GM03348 (cell line): ENCODE data around the gene DEFB110.

Source experiments
- DNase-seq: peaks from one replicate; pipeline ENCODE4 v3.0.0; 2012; ENCODE audit warnings: low spot score

The DEFB110 gene

GRCh38 chr6:50021894-50022293, at the start of gene DEFB110:
Gene DEFB110 (minus strand): TSS chr6:50021994. CDS start chr6:50021935, 59 bp downstream.
- DNase-seq = no peak

GRCh38 chr6:50070101-50070500, 48.3 kb upstream of the DEFB110 start:
- no peak for DNase-seq

GRCh38 chr6:50062051-50062450, 40.3 kb upstream of the DEFB110 start:
- DNase-seq = no peak

- no peak for DNase-seq
These were observed 34.4 kb upstream of the DEFB110 start for GRCh38 chr6:50056242-50056641.

GRCh38 chr6:50049829-50050228, 28.0 kb upstream of the DEFB110 start, which contains the start of gene DEFB112:
Gene DEFB112 (minus strand): TSS chr6:50049929. CDS start chr6:50049869, 60 bp downstream.
- DNase-seq = no peak

GRCh38 chr6:50047026-50047425, 25.2 kb upstream of the DEFB110 start:
- DNase-seq = no peak

- DNase-seq = peak; percentile 5
These were observed 9.2 kb upstream of the DEFB110 start for GRCh38 chr6:50030777-50031562.

GRCh38 chr6:50030350-50030749, 8.6 kb upstream of the DEFB110 start:
- no peak for DNase-seq

GRCh38 chr6:50025258-50025657, 3.5 kb upstream of the DEFB110 start:
- DNase-seq = no peak

GRCh38 chr6:50007819-50008218, 14.0 kb downstream of the DEFB110 start:
- peak; percentile 6 for DNase-seq

- DNase-seq = no peak
These were observed 18.7 kb downstream of the DEFB110 start for GRCh38 chr6:50003139-50003538.

- DNase-seq = no peak
These were observed 26.5 kb downstream of the DEFB110 start for GRCh38 chr6:49995278-49995677.

GRCh38 chr6:49988900-49989299, 32.9 kb downstream of the DEFB110 start:
- DNase-seq = no peak

- DNase-seq = no peak
These were observed 34.0 kb downstream of the DEFB110 start for GRCh38 chr6:49987749-49988148.

- no peak for DNase-seq
These were observed 35.2 kb downstream of the DEFB110 start for GRCh38 chr6:49986551-49986950.

- DNase-seq = no peak
These were observed 39.7 kb downstream of the DEFB110 start for GRCh38 chr6:49982046-49982445.

- DNase-seq = no peak
These were observed 40.9 kb downstream of the DEFB110 start for GRCh38 chr6:49980898-49981297.

GRCh38 chr6:49979584-49979983, 42.2 kb downstream of the DEFB110 start:
- DNase-seq = no peak

GRCh38 chr6:49978332-49979226, 43.2 kb downstream of the DEFB110 start:
- DNase-seq = no peak

GRCh38 chr6:49969605-49970004, 52.2 kb downstream of the DEFB110 start, which contains the start of gene DEFB113:
Gene DEFB113 (minus strand): TSS chr6:49969625. CDS start chr6:49969625, 0 bp downstream.
- DNase-seq = no peak
